MCF 10A (cell line): Measurements from ENCODE around the gene KLHL7. TPM values are rescaled to one million over a fixed set of nuclear protein-coding genes. Genes with fewer than 3 reads are reported as not detected.
"Not testable (repeated sequence)": the region's sequence is repeated elsewhere in the genome, so short reads cannot be mapped to it uniquely, and the experiment has no call there.

Experiments
- BruUV-seq: library from RNA; stranded (reverse); fragments of 400-500 nt; replicated peaks from 2 replicates; lab custom pipeline; 2021; lab: Mats Ljungman, UMichigan
- CTCF ChIA-PET: fragments of 300-600 bp; sonication (Branson Sonifier 250); formaldehyde crosslinking; extraction: SDS; loops from one replicate; lab custom pipeline; 2021; ENCODE audit warnings: antibody characterized with exemption, inconsistent platforms; lab: Yijun Ruan, JAX
- POLR2A ChIA-PET: fragments of 300-600, 350-650 bp; sonication (Branson Sonifier 250); formaldehyde crosslinking; extraction: SDS; loops from one replicate; lab custom pipeline; 2020; ENCODE audit warnings: antibody characterized with exemption, inconsistent platforms; lab: Yijun Ruan, JAX
- DNase-seq: peaks from one replicate; pipeline ENCODE4 v3.0.0-alpha.2; 2018; ENCODE audit not compliant: unreplicated experiment
- H3K27ac Mint-ChIP-seq: one replicate; pipeline ENCODE4 v1.8.0; 2022; ENCODE audit warnings: mild to moderate bottlenecking, low read depth, mixed read lengths; ENCODE audit not compliant: unreplicated experiment
- H3K27me3 Mint-ChIP-seq: one replicate; pipeline ENCODE4 v1.8.0; 2022; ENCODE audit warnings: mixed read lengths; ENCODE audit not compliant: insufficient read depth, unreplicated experiment
- H3K36me3 Mint-ChIP-seq: one replicate; pipeline ENCODE4 v1.8.0; 2022; ENCODE audit warnings: mild to moderate bottlenecking, moderate library complexity, mixed read lengths; ENCODE audit not compliant: insufficient read depth, unreplicated experiment
- H3K4me1 Mint-ChIP-seq: one replicate; pipeline ENCODE4 v1.8.0; 2022; ENCODE audit warnings: mixed read lengths; ENCODE audit not compliant: insufficient read depth, unreplicated experiment
- H3K4me3 Mint-ChIP-seq: one replicate; pipeline ENCODE4 v1.8.0; 2022; ENCODE audit warnings: mild to moderate bottlenecking, moderate library complexity, mixed read lengths; ENCODE audit not compliant: unreplicated experiment
- H3K9me3 Mint-ChIP-seq: one replicate; pipeline ENCODE4 v1.8.0; 2022; ENCODE audit warnings: mixed read lengths; ENCODE audit not compliant: unreplicated experiment
- CTCF ChIP-seq: fragments of 200-600 bp; IDR thresholded peaks from one replicate; pipeline ENCODE4 v1.8.0; 2022; ENCODE audit warnings: antibody characterized with exemption, mild to moderate bottlenecking; ENCODE audit not compliant: unreplicated experiment
- intact Hi-C: fragments of 100-400 bp; cut with micrococcal nuclease; formaldehyde crosslinking; loops from 2 replicates; pipeline ENCODE4 v1.14.1; 2022
- total RNA-seq: library from RNA; stranded (reverse); gene quantifications from 2 replicates; pipeline ENCODE4 v1.2.3, GENCODE V29; 2022

The KLHL7 gene
- total RNA-seq, 1 experiment from 2014 or later = 19.1 TPM

GRCh38 chr7:23121165-23121564 lies 15.6 kb downstream of the KLHL7 start:
- no TSS peak for BruUV-seq
- POLR2A ChIA-PET = interaction anchor here (0.6 to 3.1 kb wide), 2 partner anchors 15 to 631 kb away, joined by 3 to 20 read pairs; partner anchors contain the start of gene KLHL7
- H3K4me3 Mint-ChIP-seq = no peak overlapping the region
- CTCF ChIA-PET = interaction anchor here (0.6 to 0.7 kb wide), 2 partner anchors 81 to 132 kb away, joined by 4 read pairs; no protein-coding TSS in a partner anchor
- no peak for DNase-seq
- H3K36me3 Mint-ChIP-seq = peaks cover 17% of the 10 kb centered on the region
- no peaks in the 10 kb centered on the region for H3K27me3 Mint-ChIP-seq
- TF ChIP-seq CTCF = no peak
- intact Hi-C loops = no loop called here
- H3K27ac Mint-ChIP-seq = no peak overlapping the region
- H3K9me3 Mint-ChIP-seq = no peaks in the 10 kb centered on the region
- H3K4me1 Mint-ChIP-seq = peaks cover 5% of the 10 kb centered on the region

- TF ChIP-seq CTCF = no peak
- no peak overlapping the region for H3K27ac Mint-ChIP-seq
- H3K4me3 Mint-ChIP-seq = no peak overlapping the region
- ChIA-PET POLR2A (interaction anchor here (3.1 kb wide), 1 partner anchor 16 kb away, joined by 20 read pairs; the partner anchor contains the start of gene KLHL7), CTCF (interaction anchor here (0.6 kb wide), 1 partner anchor 8 kb away, joined by 3 read pairs; no protein-coding TSS in a partner anchor)
- no TSS peak for BruUV-seq
- DNase-seq = no peak
- H3K36me3 Mint-ChIP-seq = peaks cover 21% of the 10 kb centered on the region
- intact Hi-C loops = no loop called here
- no peaks in the 10 kb centered on the region for H3K27me3 Mint-ChIP-seq
- H3K4me1 Mint-ChIP-seq = no peaks in the 10 kb centered on the region
- no peaks in the 10 kb centered on the region for H3K9me3 Mint-ChIP-seq
Observed at GRCh38 chr7:23123007-23123406, 17.4 kb downstream of the KLHL7 start.

- intact Hi-C loops = no loop called here
- TF ChIP-seq CTCF = no peak
- no TSS peak for BruUV-seq
- no peak overlapping the region for H3K4me3 Mint-ChIP-seq
- H3K4me1 Mint-ChIP-seq = no peaks in the 10 kb centered on the region
- ChIA-PET POLR2A (interaction anchor here (3.1 kb wide), 1 partner anchor 17 kb away, joined by 20 read pairs; the partner anchor contains the start of gene KLHL7), CTCF (interaction anchor here (0.6 to 0.9 kb wide), 2 partner anchors 9 to 150 kb away, joined by 3 read pairs; no protein-coding TSS in a partner anchor)
- no peaks in the 10 kb centered on the region for H3K27me3 Mint-ChIP-seq
- H3K27ac Mint-ChIP-seq = no peak overlapping the region
- H3K9me3 Mint-ChIP-seq = no peaks in the 10 kb centered on the region
- peaks cover 21% of the 10 kb centered on the region for H3K36me3 Mint-ChIP-seq
- no peak for DNase-seq
Observed at GRCh38 chr7:23123465-23123864, 17.9 kb downstream of the KLHL7 start.

GRCh38 chr7:23129036-23129435 lies 23.5 kb downstream of the KLHL7 start:
- H3K36me3 Mint-ChIP-seq = peaks cover 20% of the 10 kb centered on the region
- H3K4me3 Mint-ChIP-seq = no peak overlapping the region
- CTCF ChIA-PET = interaction anchor here (0.9 kb wide), 1 partner anchor 982 kb away, joined by 4 read pairs; no protein-coding TSS in a partner anchor

GRCh38 chr7:23131799-23132198 lies 26.2 kb downstream of the KLHL7 start:
- H3K4me3 Mint-ChIP-seq, H3K9me3 Mint-ChIP-seq, intact Hi-C loops, POLR2A ChIA-PET, BruUV-seq, CTCF ChIA-PET, H3K27ac Mint-ChIP-seq, H3K27me3 Mint-ChIP-seq, H3K4me1 Mint-ChIP-seq, DNase-seq: not testable (repeated sequence)
- peaks cover 13% of the 10 kb centered on the region for H3K36me3 Mint-ChIP-seq

More at GRCh38 chr7:23129036-23129435, 23.5 kb downstream of the KLHL7 start:
- no peaks in the 10 kb centered on the region for H3K9me3 Mint-ChIP-seq
- DNase-seq = no peak
- TF ChIP-seq CTCF = no peak
- no peaks in the 10 kb centered on the region for H3K4me1 Mint-ChIP-seq
- no peak overlapping the region for H3K27ac Mint-ChIP-seq
- BruUV-seq = no TSS peak
- H3K27me3 Mint-ChIP-seq = no peaks in the 10 kb centered on the region
- intact Hi-C loops = no loop called here
- POLR2A ChIA-PET = interaction anchor here (0.6 to 0.7 kb wide), 2 partner anchors 10 to 11 kb away, joined by 3 to 4 read pairs; no protein-coding TSS in a partner anchor
